ENCODE results near the gene BCAS3.

BCAS3 gene

DNA sequence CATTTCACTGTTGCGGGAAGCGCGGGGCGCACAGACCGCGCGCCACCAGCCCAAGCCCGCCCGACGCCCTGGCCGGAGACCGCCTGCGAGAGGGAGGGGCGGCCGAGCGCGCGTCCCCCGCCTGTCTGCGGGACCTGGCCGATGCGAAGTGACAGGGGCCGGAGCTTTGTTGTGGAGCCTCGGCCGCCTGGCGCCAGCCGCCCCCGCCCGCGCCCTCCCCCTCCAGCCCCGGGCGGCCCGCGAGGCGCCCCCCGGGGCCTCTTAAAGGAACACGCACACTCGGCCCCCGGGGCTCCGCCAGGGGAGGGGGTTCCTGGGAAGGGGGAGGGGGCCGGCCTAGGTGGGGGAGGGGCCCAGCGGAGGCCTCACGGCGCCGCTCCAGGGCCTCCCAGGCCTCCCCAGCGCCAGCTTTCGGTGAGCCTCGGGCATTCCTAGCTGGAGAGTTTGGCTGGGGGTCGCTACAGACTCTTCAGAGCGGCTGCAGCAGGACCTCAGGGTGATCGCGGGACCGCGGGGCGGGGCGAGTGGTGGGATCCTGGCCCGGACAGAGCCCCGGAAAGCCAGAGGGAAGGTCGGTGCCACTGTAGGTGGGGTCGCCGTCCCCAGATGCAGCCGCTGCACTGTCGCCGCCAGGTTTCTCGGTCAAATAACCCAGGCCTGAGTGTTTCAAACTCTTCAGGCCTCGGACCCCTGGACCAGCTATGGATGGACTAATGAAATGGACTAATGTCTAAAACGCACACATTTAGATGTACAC is 719.6 kb downstream of the BCAS3 start:
- DNase-seq (ENCODE audit: low read depth): no peak

DNA sequence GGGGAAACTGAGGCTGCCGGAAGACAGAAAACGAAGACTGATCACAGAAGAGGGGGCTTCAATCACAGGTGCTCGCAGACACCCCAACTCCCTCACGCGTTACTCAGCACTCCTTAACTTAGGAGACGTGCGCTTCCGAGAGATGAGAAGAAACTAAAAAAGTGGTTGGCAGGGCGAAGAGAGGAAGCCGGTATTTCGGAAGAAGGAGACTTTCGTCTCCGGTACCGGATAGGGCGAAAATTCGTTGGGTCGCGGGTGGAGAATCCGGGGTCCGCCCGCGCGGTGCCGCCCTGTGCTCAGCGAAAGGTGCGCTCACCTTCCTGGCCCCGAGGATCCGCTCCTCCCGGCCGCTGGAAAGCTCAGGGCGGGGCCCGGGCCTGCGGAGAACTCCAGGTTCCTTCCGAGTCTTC is 721.1 kb downstream of the BCAS3 start:
- DNase-seq (ENCODE audit: low read depth): no peak

DNA sequence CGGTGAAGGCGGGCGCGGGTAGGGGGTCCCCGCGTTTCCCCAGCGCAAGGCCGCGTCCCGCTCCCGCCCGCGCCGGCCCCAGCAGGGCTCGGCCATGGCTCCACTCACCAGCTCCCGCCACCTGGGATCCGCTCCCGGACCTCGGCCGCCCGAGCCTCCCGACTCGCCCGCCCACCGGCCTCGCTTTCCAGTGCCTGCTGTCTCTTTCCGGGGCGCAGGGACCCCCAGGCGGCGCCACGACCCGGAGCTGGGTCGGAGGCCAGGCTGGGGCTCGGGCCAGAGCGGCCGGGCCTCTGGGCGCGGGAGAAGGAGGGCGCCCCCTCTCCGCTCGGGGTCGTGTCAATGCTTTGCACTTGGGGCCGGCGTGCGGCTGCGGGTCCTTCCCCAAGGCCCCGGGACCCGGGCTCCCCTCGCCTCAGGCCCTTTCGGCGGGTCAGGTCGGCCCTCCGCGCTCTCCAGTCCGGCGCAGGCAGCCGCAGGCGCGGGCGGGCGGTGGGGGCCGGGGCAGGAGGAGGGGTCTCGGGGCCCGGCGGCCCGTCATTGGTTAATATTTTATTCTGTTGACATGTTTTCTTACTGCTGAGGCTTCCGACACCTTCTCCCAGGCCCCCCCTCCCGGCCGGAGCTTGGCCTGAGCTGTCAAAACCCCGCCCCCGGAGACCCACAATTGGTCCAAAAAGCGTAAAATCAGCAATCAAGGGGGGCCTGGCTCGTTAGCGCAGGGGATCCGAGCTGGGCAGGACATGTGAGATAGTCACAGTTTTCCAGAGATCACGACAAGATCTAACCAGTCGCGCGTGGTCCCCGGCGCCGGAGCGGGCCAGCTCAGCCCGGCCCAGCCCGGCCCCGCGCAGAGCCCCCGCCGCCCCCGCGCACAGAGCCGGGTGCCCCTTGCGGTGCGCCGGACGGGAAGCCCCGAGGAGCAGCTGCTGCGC is 721.7 kb downstream of the BCAS3 start, which contains the start of gene TBX2:
Gene TBX2, plus strand, starts transcription at position 713 of the 935 bp plus-strand sequence. CDS start 334 bp downstream, outside the sequence.
- DNase-seq (ENCODE audit: low read depth): no peak

DNA sequence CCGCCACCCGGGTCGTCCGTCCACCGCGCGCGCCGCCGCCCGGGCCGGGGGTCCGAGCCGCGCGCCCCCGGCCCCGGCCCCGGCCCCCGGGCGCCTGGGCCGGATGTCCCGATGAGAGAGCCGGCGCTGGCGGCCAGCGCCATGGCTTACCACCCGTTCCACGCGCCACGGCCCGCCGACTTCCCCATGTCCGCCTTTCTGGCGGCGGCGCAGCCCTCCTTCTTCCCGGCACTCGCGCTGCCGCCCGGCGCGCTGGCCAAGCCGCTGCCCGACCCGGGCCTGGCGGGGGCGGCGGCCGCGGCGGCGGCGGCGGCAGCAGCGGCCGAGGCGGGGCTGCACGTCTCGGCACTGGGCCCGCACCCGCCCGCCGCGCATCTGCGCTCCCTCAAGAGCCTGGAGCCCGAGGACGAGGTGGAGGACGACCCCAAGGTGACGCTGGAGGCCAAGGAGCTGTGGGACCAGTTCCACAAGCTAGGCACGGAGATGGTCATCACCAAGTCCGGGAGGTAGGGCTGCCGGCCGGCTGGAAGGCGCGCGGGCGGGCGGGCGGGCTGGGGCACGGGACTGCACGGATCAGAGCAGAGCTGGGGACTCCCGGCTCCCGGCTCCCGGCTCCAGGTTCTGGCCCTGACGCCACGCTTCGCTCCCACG is 722.5 kb downstream of the BCAS3 start:
- DNase-seq (ENCODE audit: low read depth): no peak

DNA sequence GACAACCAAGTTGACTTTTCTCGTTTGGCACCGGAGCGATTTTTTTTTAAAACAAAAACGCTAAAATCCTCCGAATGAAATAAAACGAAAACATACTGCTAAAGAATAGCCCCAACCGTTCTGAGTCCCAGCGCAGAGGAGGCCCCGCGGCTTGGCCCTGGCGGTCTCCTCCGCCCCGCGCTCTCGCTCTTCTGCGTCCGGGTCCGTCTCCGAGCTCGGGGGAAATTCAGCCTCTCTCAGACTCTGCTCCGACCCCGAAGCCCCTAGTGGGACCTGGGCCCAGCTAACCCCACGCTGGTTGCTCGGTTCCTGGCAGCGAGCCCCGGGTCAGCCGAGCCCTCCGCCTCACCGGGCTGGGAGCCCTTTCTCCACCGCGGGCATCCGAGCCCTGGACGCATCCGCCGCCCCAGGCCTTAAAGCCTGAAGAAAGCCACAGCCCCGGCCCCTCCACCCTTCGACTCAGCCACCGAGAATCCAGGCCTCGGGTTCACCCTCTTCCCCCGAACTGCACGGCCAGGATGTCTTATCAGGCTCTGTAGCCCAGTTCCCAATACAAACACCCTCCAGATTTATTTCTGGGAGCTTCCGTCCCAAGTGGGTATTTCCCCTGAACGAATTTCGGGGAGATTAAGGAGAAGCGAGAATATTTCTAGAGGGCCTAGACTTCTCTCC is 723.2 kb downstream of the BCAS3 start:
- DNase-seq (ENCODE audit: low read depth): no peak

DNA sequence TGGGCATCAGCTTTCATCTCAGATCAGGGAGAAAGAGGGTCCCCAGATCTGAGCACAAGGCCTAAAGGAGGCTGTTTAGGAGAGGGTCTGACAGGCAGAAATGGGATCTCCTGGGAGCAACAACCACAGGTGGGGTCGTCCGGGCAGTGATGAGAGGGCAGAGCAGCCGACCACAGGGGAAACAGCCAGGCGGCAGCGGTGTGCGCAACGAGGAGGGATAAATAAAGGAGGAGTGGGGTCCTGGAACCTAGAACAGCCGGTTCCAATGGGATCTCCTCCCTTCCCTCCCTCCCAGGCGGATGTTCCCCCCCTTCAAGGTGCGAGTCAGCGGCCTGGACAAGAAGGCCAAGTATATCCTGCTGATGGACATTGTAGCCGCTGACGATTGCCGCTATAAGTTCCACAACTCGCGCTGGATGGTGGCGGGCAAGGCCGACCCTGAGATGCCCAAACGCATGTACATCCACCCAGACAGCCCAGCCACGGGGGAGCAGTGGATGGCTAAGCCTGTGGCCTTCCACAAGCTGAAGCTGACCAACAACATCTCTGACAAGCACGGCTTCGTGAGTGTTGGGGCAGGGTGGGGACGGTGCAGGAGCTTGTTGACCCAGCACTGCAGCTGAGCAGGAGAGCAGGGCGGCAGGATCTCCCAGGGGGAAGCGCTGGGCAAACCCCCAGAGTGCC is 723.9 kb downstream of the BCAS3 start:
- DNase-seq (ENCODE audit: low read depth): no peak

DNA sequence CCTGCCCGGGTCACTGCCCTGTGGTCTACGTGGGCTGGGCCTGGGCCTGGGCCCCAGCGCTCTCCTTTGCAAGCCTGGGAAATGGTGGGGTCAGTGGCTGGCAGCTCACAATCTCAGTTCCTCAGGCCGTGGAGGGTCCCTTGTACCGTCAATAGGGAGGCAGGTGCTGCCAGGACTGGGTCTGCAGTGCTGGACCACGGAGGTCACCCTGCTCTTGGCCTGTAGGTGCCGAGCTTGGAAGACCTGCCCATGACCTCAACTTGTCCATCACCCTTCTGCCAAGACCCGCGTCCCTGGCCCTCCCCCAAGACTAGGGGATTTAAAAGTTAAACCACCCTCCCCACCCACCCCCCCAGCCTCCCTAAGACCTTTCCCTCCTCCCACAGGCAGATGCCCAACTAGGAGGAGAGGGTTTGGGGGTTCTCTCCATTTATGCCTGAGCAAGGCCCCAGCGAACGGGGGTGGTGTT is 724.5 kb downstream of the BCAS3 start:
- no peak for DNase-seq (ENCODE audit: low read depth)

DNA sequence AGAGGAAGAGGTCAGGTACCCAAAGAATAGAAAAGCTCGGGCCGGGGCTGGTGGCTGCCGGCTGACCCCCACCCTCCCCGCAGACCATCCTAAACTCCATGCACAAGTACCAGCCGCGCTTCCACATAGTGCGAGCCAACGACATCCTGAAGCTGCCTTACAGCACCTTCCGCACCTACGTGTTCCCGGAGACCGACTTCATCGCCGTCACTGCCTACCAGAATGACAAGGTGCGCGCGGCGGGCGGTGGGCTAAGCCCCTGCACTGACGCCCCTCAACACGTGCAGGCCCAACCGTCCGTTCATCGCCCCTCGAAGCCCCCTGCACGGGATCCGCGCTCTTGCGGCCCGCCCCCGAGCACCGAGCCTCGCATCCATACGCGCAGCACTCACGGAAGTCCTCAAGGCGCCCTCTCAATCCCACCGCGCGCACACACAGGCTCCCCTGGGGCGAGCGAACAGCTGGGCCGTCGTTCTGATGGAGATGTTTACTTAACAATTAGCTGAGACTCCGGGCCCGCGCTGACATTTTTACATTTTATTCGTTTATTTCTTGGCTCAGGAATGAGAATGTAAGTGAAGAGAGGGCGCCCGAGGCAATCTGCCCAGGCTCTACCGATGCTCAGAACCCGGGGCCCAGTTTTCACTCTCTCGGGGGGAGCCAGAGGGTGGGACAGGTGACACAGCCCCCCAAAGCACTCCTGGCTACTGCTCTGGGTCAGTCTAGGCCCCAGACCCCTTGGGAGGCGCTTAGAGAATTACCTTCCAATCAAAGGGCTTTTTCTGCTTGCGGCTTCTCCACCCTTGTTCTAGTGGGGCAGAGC is 725.5 kb downstream of the BCAS3 start:
- no peak for DNase-seq (ENCODE audit: low read depth)

DNA sequence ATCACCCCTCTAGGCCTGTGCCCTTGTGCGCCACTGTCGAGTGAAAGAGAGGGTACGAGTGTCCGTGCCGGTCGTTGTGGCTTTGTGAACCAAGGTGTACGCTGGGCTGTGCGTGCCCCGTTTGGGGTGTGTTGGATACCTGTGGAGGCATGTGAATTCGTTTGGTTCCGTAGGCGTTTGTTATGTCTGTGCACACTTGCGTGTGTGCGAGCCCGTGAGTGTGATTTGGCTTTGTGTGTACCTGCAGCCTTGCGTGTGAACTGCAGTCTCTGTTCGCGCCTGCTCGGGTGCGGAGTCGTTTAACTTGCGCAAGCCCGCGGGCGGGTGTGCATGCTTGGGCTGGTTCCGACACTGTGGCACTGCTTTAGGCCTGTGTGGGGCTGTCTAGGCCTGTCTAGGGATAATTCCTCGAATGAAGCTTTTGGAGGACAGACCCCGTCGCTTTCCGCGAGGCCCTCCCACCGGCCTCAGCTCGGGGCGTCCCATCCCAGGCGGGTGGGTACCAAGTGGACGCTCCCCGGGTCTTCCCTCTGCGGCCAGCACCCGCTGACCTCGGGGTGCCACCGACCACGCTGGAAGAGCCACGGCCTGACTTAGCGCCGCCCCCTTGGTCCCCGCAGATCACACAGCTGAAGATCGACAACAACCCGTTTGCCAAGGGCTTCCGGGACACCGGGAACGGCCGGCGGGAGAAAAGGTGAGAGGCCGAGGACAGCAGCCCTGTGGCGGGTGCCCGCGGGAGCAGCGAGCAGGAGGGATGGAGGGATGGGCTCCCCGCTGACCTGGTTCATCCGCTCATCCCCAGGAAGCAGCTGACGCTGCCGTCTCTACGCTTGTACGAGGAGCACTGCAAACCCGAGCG is 726.4 kb downstream of the BCAS3 start:
- DNase-seq (ENCODE audit: low read depth): no peak

DNA sequence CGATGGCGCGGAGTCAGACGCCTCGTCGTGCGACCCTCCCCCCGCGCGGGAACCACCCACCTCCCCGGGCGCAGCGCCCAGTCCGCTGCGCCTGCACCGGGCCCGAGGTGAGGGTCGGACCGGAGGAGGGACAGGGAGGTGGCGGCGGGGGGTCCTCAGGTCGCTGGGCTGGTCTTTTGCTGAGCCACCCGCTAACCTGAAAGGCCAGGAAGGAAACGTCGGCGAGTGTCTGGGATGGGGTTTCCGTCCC is 726.9 kb downstream of the BCAS3 start:
- no peak for DNase-seq (ENCODE audit: low read depth)

DNA sequence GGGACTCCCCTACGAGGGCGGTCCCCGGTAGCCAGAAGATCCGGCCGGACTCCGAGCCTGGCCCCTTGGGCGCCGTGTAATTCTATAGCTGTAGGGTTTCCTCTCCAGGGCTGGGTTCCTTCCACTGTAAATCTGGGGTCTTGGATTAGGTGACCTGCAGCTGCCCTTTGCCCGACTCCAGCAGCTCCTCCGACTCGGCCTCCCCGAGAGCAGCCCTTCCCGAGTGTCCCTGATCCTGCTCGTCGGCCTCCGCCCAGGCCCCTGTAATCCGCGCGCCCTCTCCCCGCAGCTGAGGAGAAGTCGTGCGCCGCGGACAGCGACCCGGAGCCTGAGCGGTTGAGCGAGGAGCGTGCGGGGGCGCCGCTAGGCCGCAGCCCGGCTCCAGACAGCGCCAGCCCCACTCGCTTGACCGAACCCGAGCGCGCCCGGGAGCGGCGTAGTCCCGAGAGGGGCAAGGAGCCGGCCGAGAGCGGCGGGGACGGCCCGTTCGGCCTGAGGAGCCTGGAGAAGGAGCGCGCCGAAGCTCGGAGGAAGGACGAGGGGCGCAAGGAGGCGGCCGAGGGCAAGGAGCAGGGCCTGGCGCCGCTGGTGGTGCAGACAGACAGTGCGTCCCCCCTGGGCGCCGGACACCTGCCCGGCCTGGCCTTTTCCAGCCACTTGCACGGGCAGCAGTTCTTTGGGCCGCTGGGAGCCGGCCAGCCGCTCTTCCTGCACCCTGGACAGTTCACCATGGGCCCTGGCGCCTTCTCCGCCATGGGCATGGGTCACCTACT is 727.4 kb downstream of the BCAS3 start:
- DNase-seq (ENCODE audit: low read depth): no peak

DNA sequence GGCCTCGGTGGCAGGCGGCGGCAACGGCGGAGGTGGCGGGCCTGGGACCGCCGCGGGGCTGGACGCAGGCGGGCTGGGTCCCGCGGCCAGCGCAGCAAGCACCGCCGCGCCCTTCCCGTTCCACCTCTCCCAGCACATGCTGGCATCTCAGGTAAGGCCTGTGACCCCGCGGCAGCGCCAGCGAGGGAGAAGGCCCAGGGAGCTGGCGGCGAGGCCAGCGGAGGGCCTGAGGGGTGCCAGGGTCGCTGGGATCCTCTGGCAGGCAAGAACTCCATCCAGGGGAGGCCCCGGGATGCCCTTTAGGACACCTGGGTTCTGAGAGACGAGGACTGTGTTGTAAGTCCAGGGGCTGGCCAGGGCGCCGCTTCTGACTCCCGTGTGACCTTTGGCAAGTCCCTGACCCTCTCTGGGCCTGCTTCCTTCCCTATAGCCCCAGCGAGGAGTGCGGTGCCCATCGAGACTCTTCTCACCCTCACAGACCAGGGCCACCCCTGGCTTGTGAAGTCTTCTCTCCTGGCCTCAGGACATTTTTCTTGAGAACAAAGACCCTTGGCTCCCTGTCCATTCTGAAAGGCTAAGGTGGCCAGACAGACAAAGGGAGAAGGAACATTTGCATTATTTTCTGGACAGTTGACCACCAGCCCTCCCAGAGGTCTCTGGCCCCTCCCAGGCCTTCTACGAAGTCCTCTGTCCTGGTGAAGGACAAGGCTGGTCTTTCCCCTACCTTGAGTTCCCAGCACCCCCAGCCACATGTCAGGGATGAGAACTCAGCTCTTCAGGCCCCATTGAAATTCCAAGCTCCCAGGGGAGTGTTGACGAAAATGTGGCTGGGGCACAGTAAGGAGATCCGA is 728.3 kb downstream of the BCAS3 start:
- no peak for DNase-seq (ENCODE audit: low read depth)

DNA sequence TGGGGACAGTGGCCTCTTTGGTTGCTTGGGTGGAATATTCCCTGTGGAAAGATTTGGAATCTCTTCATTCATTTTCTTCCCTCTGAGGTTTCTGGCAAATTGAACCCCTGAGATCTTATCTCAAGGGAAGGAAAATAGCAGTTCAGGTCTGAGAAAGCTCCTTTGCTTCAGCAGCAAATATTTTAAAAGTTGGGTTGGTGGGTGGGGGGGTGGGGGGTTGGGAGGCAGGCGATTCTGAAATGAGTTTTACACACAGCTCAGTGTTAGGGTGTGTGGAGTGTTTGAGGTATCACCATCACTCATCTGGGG is 728.8 kb downstream of the BCAS3 start:
- DNase-seq (ENCODE audit: low read depth): no peak

DNA sequence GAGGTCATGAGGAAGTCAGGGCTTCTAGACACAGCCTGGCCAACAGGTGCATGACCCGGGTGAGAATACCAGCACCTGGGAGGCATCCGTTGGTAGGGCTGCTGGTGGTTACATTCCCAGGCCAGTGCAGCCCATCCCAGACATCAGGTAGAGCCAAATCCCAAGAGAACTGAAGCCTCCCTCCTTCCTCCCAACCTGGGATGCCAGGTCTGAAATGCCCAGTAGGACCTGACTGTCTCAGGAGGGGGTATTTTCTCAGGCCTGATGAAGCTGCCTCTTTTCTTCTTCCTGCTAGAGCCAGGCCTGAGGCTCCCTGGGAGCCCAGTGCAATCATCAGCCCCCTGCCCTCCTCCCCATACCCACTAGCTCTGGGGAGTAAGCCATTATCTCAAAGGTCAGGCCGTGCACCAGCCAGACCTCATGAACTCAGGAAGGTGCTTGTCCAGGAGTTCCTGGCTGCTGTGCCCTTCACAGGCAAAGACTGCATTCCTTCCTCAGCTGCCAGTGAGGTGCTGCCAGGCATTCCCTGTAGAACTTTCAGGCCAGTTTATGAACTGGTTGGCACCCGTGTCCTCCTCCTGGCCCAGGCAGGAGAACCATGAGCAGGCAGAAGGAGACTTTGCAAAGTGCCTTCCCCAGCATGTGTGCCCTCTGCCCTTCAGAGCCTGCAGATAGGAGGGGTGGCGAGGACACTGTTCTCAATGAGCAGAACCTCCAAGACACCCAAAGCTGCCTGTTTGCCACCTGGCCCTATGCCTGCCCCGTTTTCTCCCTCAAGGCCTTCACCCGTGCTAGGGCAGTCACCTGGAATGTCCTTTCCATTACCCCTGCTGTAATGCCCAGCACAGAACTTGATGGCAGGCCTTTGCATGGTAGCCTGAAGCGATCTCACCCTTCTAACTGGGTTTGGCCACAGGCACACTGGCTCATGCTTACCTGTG is 729.6 kb downstream of the BCAS3 start:
- DNase-seq (ENCODE audit: low read depth): no peak

DNA sequence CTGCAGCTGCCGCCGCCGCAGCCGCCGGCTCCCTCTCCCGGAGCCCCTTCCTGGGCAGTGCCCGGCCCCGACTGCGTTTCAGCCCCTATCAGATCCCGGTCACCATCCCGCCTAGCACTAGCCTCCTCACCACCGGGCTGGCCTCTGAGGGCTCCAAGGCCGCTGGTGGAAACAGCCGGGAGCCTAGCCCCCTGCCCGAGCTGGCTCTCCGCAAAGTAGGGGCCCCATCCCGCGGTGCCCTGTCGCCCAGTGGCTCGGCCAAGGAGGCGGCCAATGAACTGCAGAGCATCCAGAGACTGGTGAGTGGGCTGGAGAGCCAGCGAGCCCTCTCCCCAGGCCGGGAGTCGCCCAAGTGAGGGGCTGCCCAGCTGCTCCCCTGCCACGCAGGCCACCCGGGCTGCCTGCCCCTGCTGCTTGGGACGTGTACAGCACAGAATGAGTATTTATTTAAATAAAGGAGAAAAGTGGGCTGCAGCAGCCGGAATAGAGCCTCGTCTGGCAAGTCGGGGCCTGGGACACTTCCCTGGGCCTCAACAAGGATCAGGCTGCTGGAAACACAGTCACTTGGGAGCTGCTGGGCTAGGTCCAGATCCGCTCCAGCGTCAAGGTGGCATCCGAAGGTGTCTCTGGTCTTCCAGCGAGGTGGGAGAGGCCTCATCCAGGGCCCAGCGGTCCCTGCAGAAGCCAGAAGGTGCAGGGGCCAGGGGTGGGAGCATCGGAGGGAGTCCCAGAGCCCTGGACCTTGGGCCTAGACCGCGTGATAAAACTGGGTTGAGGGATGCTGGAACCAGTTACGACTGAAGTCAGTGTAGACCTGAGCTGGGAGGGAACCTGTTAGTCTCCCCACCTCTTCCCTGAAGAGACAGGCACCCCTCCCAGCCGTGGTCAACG is 730.7 kb downstream of the BCAS3 start:
- no peak for DNase-seq (ENCODE audit: low read depth)

Measured in CMK (cell line).